Thoracic aorta (tissue), 2 donors: ENCODE measurements around the gene IPP. TPM values are rescaled to one million over a fixed set of nuclear protein-coding genes. Genes with fewer than 3 reads are reported as not detected.

Source experiments
- ATAC-seq: fragments of 150-250 bp; one replicate; pipeline ENCODE4 v1.8.0; 2017; ENCODE audit warnings: low read depth; ENCODE audit not compliant: insufficient number of reproducible peaks, low FRiP score
- DNase-seq: peaks from one replicate; pipeline ENCODE4 v3.0.0-alpha.2; 2020; ENCODE audit warnings: low spot score
- H3K27ac ChIP-seq, 2 donors: fragments of 200-600 bp; sonication (generic); 1 replicate in 1 of 2; 2 replicates in 1 of 2; pipeline ENCODE4 v1.5.1; 2016; ENCODE audit warnings: mild to moderate bottlenecking in 2 of 2, moderate library complexity in 2 of 2
- H3K27me3 ChIP-seq: fragments of 200-600 bp; sonication (generic); replicated peaks from 2 replicates; pipeline ENCODE4 v1.6.0; 2016; ENCODE audit warnings: mild to moderate bottlenecking; ENCODE audit not compliant: insufficient read depth
- H3K36me3 ChIP-seq: fragments of 200-600 bp; sonication (generic); one replicate; pipeline ENCODE4 v1.5.1; 2016
- H3K4me1 ChIP-seq, 2 donors: fragments of 200-600 bp; sonication (generic); 1 replicate in 1 of 2; 2 replicates in 1 of 2; pipeline versions ENCODE4 v1.5.1 to v1.6.0; 2016; ENCODE audit warnings: low read depth in 2 of 2, mild to moderate bottlenecking in 1 of 2; ENCODE audit not compliant: control insufficient read depth in 1 of 2
- H3K4me3 ChIP-seq: fragments of 200-600 bp; sonication (generic); 2 replicates; pipeline ENCODE4 v1.5.1; 2016; ENCODE audit warnings: mild to moderate bottlenecking
- H3K9me3 ChIP-seq: fragments of 200-600 bp; sonication (generic); 2 replicates; pipeline ENCODE4 v1.5.1; 2016
- CTCF ChIP-seq: fragments of 200-600 bp; sonication (generic); IDR thresholded peaks from one replicate; pipeline ENCODE4 v1.5.1; 2019; ENCODE audit warnings: antibody characterized with exemption
- total RNA-seq, 2 donors: library from RNA; depleted of rRNA; stranded (reverse); fragments of >200 nt; gene quantifications; one replicate each; pipeline versions ENCODE4 v1.1.0 to v1.2.3, GENCODE V29; 2016

IPP gene
- total RNA-seq, 2 donors from 2014 or later, result 6.9 to 10.2 TPM

GRCh38 chr1:45769261-45769932, 18.9 kb upstream of the IPP start:
- Histone ChIP-seq H3K4me3 (no peak overlapping the region), H3K9me3 (no peaks in the 10 kb centered on the region), H3K27ac (no peak overlapping the region), H3K36me3 (no peaks in the 10 kb centered on the region), H3K27me3 (no peaks in the 10 kb centered on the region), H3K4me1 (no peaks in the 10 kb centered on the region)
- TF ChIP-seq CTCF, result no peak
- no peak for ATAC-seq
- no peak for DNase-seq

- TF ChIP-seq CTCF, result no peak
- no peaks in the 10 kb centered on the region for H3K9me3 ChIP-seq
- no peaks in the 10 kb centered on the region for H3K36me3 ChIP-seq
- H3K4me1 ChIP-seq, result no peaks in the 10 kb centered on the region
- no peak overlapping the region for H3K27ac ChIP-seq
- no peak for ATAC-seq
- H3K27me3 ChIP-seq, result no peaks in the 10 kb centered on the region
- no peak for DNase-seq
- H3K4me3 ChIP-seq, result no peak overlapping the region
Observed at GRCh38 chr1:45767035-45767434, 16.6 kb upstream of the IPP start.

GRCh38 chr1:45765999-45766792, 15.7 kb upstream of the IPP start:
- Histone ChIP-seq H3K27me3 (no peaks in the 10 kb centered on the region), H3K36me3 (no peaks in the 10 kb centered on the region), H3K9me3 (no peaks in the 10 kb centered on the region), H3K27ac (no peak overlapping the region), H3K4me3 (no peak overlapping the region), H3K4me1 (no peaks in the 10 kb centered on the region)
- DNase-seq (no peak), ATAC-seq (no peak)
- no peak for TF ChIP-seq CTCF

- H3K36me3 ChIP-seq, result no peaks in the 10 kb centered on the region
- no peak for DNase-seq
- H3K27ac ChIP-seq, result no peak overlapping the region
- H3K27me3 ChIP-seq, result no peaks in the 10 kb centered on the region
- H3K4me3 ChIP-seq, result no peak overlapping the region
- no peaks in the 10 kb centered on the region for H3K4me1 ChIP-seq
- no peak for TF ChIP-seq CTCF
- ATAC-seq, result no peak
- H3K9me3 ChIP-seq, result no peaks in the 10 kb centered on the region
Observed at GRCh38 chr1:45762291-45762690, 11.8 kb upstream of the IPP start.

GRCh38 chr1:45755697-45756096, 5.2 kb upstream of the IPP start:
- Histone ChIP-seq H3K36me3 (no peaks in the 10 kb centered on the region), H3K4me3 (no peak overlapping the region), H3K27me3 (no peaks in the 10 kb centered on the region), H3K27ac (no peak overlapping the region), H3K9me3 (no peaks in the 10 kb centered on the region), H3K4me1 (peaks cover 0 to 5% of the 10 kb centered on the region in 2 donors)
- DNase-seq (no peak), ATAC-seq (no peak)
- TF ChIP-seq CTCF, result no peak
